NCI-H226 (cell line): ENCODE data around the gene CWH43.
"Not testable (repeated sequence)": the region's sequence is repeated elsewhere in the genome, so short reads cannot be mapped to it uniquely, and the experiment has no call there.

Source experiments
- DNase-seq: peaks from one replicate; pipeline ENCODE4 v3.0.0-alpha.2; 2015

The CWH43 gene

GRCh38 chr4:48979914-48980579 is 6.0 kb upstream of the CWH43 start:
- peak; percentile 47 for DNase-seq

GRCh38 chr4:48984005-48984404 is 2.1 kb upstream of the CWH43 start:
- DNase-seq, result not testable (repeated sequence)

DNA sequence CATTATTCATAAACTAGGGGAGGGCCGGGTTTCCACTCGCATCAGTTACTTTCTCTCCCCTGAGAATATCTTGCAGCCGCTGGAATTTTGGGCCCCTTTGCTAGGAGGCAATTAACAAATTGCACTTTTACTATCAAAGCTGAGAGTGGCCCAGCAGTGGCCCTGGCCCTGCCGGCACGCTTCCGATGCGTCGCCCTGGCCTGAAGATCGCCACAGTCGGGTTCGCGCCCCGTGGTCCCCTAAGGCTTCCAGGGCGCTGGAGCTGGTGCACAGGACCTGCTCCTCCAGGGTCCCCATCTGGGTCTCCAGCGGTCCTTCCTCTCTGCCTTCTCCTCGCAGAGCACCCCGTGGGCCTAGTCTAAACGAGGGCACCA is 486 bp upstream of the CWH43 start:
- DNase-seq, result no peak

- DNase-seq, result no peak
Observed at GRCh38 chr4:48986654-48987164, 634 bp downstream of the CWH43 start.

- DNase-seq, result no peak
Observed at GRCh38 chr4:48989461-48990203, 3.6 kb downstream of the CWH43 start.

- DNase-seq, result no peak
Observed at GRCh38 chr4:48991357-48991756, 5.3 kb downstream of the CWH43 start.

- no peak for DNase-seq
Observed at GRCh38 chr4:48997962-48998361, 11.9 kb downstream of the CWH43 start.

DNA sequence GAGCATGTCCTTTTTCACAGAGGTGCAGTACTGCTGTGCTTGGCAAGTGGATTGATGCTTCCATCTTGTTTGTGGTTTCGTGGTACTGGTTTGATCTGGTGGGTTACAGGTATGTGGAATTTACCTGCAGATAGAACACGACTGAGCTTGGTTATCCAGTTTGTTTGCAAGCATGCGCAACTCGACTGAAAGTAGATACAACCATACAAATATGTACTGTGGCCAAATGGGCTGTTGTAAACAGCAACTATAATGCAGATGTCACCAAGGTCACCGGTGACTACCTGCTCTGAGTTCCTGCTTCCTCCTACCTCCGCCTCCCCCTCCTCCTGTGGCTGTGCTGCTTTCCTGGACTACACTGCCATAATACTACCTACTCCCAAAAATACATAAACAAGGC is 12.4 kb downstream of the CWH43 start:
- no peak for DNase-seq

DNA sequence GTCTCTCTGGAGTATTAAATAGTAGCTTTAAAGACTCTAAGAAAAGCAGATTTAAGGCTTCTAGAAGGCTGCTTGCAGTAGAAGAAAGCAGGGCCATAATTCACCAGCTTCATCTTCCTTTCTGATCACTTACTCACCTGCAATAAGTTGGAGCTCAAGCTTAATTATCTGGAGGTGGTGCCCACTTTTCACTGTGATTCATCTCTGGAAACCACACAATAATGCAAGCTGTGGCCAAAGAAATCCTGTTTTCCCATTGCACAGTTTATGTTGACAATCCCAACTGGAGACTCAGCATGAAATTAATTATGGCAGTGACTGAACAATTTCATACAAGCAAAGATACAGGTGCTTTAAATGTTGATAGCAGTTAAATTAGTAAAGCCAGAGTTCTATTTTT is 14.7 kb downstream of the CWH43 start:
- DNase-seq, result no peak

DNA sequence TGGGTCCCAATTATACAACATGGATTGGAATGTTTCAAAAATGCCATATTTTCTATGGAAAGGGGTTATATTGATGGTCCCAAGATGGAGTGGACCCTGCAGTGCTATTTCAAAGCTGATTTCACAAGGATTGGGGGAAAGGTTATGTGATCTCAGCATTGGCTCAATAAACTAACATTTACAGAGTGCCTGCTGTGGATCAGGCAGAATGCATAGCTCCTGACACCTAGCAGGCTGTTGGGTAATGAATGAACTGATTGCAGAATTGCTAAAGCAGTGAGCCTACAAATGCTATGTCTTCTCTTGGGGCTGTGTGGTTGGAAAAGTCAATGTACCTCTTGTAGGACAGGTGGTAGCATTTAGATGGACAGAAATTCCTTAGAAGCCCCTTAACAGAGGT is 16.9 kb downstream of the CWH43 start:
- DNase-seq, result no peak

DNA sequence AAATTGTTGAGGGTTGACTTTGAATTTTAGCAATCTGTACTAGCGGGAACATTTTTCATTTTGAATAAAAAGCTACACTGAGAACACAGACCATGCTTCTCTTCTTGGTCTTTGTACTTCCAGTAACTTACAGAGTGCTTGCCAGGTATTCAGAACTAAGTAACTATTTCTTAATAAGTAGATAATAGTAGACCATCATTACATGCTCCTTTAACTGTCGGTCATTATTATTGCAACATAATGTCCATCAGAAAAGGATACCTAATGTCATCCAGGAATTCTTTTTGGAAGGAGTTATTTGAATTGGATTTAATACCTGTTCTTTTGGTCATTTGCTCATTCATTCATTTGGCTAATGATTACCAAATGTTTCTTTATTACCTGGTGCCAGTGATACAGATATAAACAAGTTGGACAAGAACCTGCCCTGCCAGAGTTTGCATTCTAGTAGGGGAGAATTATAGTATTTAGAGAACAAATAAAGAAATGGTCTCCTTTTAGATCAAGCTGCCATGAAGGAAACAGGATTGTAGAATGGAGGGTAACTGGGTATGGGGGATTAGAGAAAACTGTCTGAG is 32.7 kb downstream of the CWH43 start:
- DNase-seq, result no peak

DNA sequence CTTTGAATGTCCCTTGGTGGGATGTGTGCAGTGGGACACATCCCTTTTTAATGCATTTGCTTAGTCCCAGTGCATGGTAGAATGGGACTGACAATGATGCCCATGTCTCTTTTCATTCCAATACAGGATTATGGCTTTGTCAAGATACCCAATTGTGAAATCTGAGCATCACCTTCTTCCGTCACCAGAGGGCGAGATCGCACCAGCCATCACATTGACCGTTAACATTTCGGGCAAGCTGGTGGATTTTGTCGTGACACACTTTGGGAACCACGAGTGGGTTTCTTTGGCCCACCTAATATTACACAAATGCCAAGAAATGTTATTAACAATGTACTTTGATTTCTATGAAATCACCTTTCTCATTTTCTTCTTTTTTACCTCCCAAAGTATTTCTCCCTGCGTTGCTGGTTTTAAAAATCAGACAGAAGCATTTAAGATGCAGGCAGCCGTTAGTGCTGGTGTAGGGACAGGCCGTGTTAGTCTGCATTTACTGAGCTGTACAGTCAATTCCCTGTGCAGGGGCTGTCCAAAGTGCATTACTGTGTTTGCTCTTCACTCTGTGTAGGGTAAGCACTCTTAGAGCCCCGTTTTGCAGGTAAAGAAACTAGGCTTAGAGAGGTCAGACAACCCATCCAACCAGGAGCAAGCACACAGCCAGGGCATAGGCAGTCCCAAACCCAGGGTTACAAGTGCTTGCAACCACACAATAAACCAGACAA is 46.5 kb downstream of the CWH43 start:
- DNase-seq, result no peak

DNA sequence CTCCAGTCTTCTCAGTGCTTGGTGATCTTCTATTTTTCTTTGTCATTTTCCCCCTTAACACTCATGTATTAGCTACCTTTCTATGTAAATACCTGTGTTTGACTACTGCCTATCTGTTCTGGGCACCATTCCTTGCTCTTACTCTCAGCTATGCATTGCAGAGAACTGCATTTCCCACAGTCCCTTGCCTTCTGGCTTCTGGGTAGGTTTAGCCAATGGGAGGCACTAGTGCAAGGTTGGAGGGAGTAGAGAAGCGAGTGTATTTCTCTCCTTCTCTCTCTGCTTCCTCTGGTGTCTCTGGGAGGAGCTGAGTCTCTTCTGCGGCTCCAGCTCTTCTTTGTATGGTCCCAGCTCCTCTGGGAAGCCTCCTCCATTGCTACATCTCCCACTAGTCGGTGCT is 50.5 kb downstream of the CWH43 start:
- DNase-seq, result no peak

DNA sequence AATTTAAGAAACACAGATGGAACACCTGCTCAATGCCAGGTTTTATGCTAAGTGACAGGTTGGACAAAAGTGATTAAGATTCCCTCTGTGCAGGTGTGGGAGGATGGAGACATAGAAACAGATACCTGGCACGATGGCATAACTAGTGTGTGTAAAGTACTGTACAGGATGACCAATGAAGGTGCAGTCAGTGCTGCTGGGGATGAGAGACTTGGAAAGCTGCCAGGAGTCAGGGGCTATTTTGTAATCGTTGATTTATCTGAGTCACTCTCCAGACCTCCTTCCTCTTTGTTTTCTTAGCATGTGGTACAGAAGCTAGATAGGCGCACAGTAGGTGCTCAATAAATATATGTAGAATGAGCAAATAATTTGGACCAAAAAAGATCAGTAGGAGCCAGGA is 58.2 kb downstream of the CWH43 start:
- DNase-seq, result no peak

- no peak for DNase-seq
Observed at GRCh38 chr4:49058306-49058705, 72.2 kb downstream of the CWH43 start.

DNA sequence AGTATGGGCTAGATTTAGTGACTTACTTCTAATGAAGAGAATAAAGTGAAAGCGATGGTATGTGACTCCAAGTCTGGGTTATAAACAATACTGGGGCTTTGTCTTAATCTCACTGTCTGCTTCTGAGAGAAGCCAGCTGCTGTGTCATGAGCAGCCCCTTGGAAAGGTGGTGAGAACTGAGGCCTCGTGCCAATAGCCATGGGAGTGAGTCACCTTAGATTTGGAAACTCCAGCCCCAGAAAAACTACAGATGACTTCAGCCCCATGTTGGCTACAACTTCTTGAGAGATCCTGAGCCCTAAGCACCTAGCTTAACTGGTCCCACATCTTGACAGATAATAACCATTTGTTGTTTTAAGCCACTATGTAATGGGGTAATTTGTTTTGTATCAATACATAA is 77.6 kb downstream of the CWH43 start:
- no peak for DNase-seq

DNA sequence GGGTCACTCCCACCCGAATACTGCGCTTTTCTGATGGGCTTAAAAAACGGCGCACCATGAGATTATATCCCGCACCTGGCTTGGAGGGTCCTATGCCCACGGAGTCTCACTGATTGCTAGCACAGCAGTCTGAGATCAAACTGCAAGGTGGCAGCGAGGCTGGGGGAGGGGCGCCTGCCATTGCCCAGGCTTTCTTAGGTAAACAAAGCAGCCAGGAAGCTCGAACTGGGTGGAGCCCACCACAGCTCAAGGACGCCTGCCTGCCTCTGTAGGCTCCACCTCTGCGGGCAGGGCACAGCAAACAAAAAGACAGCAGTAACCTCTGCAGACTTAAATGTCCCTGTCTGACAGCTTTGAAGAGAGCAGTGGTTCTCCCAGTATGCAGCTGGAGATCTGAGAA is 86.1 kb downstream of the CWH43 start:
- DNase-seq, result not testable (repeated sequence)

GRCh38 chr4:49091883-49092282 is 105.8 kb downstream of the CWH43 start:
- DNase-seq, result not testable (repeated sequence)

DNA sequence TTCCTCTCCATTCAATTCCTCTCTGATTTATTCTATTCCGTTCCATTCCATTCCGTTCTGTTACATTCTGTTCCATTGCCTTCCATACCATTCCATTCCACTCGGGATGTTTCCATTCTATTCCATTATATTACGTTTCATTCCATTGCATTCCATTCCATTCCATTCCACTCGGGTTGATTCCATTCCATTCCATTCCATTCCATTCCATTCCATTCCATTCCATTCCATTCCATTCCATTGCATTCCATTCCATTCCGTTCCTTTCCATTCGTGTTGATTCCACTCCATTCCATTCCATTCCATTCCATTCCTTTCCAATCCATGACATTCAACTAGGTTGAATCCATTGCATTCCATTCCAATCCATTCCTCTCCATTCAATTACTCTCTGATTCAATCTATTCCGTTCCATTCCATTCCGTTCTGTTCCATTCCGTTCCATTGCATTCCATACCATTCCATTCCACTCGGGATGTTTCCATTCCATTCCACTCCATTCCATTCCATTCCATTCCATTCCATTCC is 106.6 kb downstream of the CWH43 start:
- DNase-seq, result not testable (repeated sequence)

- DNase-seq, result not testable (repeated sequence)
Observed at GRCh38 chr4:49096215-49096614, 110.1 kb downstream of the CWH43 start.

DNA sequence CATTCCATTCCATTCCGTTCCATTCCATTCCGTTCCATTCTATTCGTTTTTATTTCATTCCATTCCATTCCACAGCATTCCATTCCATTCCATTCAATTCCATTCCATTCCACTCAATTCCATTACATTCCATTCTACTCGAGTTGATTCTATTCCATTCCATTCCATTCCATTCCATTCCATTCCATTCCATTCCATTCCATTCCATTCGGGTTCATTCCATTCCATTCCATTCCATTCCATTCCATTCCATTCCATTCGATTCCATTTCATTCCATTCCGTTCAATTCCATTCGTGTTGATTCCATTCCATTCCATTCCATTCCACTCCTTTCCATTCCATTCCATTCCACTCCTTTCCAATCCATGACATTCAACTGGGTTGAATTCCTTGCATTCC is 110.6 kb downstream of the CWH43 start:
- not testable (repeated sequence) for DNase-seq

GRCh38 chr4:49097071-49097470 is 111.0 kb downstream of the CWH43 start:
- not testable (repeated sequence) for DNase-seq

DNA sequence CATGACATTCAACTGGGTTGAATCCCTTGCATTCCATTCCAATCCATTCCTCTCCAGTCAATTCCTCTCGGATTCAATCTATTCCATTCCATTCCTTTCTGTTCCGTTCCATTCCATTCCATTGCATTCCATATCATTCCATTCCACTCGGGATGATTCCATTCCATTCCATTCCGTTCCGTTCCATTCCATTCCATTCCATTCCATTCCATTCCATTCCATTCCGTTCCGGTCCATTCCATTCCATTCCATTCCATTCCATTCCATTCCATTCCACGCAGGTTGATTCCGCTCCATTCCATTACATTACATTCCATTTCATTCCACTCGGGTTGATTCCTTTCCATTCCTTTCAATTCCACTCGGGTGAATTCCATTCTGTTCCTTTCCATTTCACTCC is 111.4 kb downstream of the CWH43 start:
- DNase-seq, result not testable (repeated sequence)
